ENCODE results near the gene SPACA9. TPM values are rescaled to one million over a fixed set of nuclear protein-coding genes. Genes with fewer than 3 reads are reported as not detected.

The SPACA9 gene
- polyA plus RNA-seq, 3 donors: 0.28 to 0.95 (median 0.57) TPM

DNA sequence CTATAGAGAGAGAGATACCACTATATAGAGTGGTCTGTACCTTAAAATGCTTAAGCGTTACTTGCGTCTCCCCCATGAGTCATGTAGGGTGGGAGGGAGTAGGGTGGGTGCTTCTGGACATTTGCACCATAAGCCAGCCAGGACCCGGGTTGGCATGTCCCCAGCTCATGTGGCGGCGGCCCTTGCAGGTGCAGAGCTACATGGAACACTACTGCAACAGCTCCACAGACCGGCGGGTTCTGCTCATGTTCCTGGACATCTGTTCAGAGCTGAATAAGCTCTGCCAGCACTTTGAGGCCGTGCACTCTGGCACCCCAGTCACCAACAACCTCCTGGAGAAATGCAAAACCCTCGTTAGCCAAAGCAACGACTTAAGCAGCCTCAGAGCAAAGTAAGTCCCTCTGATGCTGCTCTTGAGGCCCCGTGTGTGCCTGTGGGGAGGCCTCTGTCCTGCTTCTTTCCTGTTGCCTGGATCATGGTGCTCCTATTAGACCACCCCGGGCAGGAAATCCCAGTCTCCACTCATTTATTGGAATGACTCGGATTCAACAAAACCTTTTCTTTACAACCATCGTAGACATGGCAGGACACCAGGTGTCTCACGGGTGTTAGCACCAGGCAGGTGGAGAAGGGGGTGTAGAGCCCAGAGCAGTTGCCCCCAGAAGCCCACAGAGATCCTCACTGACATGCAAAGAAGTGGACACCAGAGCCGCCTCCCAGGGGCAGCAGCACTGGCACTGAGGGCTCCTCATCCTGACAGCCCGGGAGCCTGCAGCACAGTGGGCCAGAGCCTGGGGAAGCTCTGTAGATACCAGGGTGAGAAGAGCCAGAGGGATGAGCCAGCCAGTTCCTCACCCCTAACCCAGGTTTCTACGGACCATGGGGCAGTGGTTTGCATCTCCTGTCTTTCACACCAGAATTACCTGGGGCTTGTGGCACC is 8.8 kb downstream of the SPACA9 start:
- Mint-ChIP-seq H3K27ac (no peak overlapping the region), H3K9me3 (peaks cover 0 to 8% (median 5%) of the 10 kb centered on the region in 7 donors), H3K36me3 (peaks cover 0 to 3% of the 10 kb centered on the region in 2 donors), H3K4me1 (no peaks in the 10 kb centered on the region), H3K27me3 (ENCODE audit: low read depth in 3 of 3) (peaks cover 6 to 9% (median 7%) of the 10 kb centered on the region in 3 donors), H3K4me3 (no peak overlapping the region)
- Histone ChIP-seq H3K4me3 (replicated peaks in 1 of 3; ENCODE audit: low read depth in 2 of 3, low read length in 3 of 3) (no peak overlapping the region), H3K4me2 (replicated peaks; ENCODE audit: extremely low read depth, low read length, poor library complexity, severe bottlenecking) (no peak overlapping the region), H3K27me3 (ENCODE audit: control insufficient read depth in 2 of 2, insufficient read depth in 2 of 2, low read length in 2 of 2) (no peaks in the 10 kb centered on the region), H4K20me1 (ENCODE audit: insufficient read depth, low read length) (no peaks in the 10 kb centered on the region), H3K9me3 (replicated peaks in 1 of 2; ENCODE audit: control insufficient read depth in 1 of 2, insufficient read depth in 1 of 2, low read length in 2 of 2) (no peaks in the 10 kb centered on the region), H3K27ac (ENCODE audit: low read depth in 1 of 2, low read length in 2 of 2) (no peak overlapping the region), H3K4me1 (ENCODE audit: control insufficient read depth in 1 of 2, insufficient read depth in 2 of 2, low read length in 2 of 2) (no peaks in the 10 kb centered on the region), H2AFZ (ENCODE audit: insufficient read depth, low read depth, low read length, poor library complexity, severe bottlenecking) (no peak overlapping the region), H3K79me2 (ENCODE audit: insufficient read depth, low read length) (no peaks in the 10 kb centered on the region), H3K36me3 (replicated peaks in 1 of 2; ENCODE audit: control insufficient read depth in 1 of 2, insufficient read depth in 2 of 2, low read length in 2 of 2) (peaks cover 0 to 8% of the 10 kb centered on the region in 2 donors), H3K9ac (ENCODE audit: insufficient read depth, low read length, poor library complexity, severe bottlenecking) (no peak overlapping the region)
- intact Hi-C loops (cut with micrococcal nuclease): no loop called here
- 94% methylated on average over 14 of the region's 18 CpGs for WGBS (ENCODE audit: insufficient coverage)
- TF ChIP-seq, protein P1, sequence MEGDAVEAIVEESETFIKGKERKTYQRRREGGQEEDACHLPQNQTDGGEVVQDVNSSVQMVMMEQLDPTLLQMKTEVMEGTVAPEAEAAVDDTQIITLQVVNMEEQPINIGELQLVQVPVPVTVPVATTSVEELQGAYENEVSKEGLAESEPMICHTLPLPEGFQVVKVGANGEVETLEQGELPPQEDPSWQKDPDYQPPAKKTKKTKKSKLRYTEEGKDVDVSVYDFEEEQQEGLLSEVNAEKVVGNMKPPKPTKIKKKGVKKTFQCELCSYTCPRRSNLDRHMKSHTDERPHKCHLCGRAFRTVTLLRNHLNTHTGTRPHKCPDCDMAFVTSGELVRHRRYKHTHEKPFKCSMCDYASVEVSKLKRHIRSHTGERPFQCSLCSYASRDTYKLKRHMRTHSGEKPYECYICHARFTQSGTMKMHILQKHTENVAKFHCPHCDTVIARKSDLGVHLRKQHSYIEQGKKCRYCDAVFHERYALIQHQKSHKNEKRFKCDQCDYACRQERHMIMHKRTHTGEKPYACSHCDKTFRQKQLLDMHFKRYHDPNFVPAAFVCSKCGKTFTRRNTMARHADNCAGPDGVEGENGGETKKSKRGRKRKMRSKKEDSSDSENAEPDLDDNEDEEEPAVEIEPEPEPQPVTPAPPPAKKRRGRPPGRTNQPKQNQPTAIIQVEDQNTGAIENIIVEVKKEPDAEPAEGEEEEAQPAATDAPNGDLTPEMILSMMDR (IDR thresholded peaks at IDR 0.05): no peak
- no peak for DNase-seq

DNA sequence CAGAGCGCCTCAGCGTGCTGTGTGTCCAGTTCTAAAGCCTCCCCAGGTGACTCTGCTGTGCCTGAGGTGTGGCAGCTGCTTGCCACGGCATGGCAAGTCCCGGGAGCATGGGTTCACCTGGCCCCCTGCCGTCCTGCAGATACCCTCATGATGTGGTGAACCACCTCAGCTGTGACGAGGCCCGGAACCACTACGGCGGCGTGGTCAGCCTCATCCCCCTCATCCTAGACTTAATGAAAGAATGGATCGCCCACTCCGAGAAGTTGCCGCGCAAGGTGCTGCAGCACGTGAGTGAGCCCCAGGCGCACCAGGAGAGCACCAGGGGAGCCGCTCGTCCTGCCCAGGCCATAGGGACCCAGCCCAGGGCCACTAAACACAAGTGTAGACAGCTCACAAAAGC is 9.5 kb downstream of the SPACA9 start:
- H3K27ac Mint-ChIP-seq: no peak overlapping the region
- Histone ChIP-seq H3K9me3 (replicated peaks in 1 of 2; ENCODE audit: control insufficient read depth in 1 of 2, insufficient read depth in 1 of 2, low read length in 2 of 2) (no peaks in the 10 kb centered on the region), H3K27me3 (ENCODE audit: control insufficient read depth in 2 of 2, insufficient read depth in 2 of 2, low read length in 2 of 2) (no peaks in the 10 kb centered on the region), H3K36me3 (replicated peaks in 1 of 2; ENCODE audit: control insufficient read depth in 1 of 2, insufficient read depth in 2 of 2, low read length in 2 of 2) (peaks cover 0 to 15% of the 10 kb centered on the region in 2 donors), H4K20me1 (ENCODE audit: insufficient read depth, low read length) (no peaks in the 10 kb centered on the region), H3K79me2 (ENCODE audit: insufficient read depth, low read length) (no peaks in the 10 kb centered on the region), H3K27ac (ENCODE audit: low read depth in 1 of 2, low read length in 2 of 2) (no peak overlapping the region), H3K9ac (ENCODE audit: insufficient read depth, low read length, poor library complexity, severe bottlenecking) (no peak overlapping the region), H3K4me2 (replicated peaks; ENCODE audit: extremely low read depth, low read length, poor library complexity, severe bottlenecking) (no peak overlapping the region), H3K4me3 (replicated peaks in 1 of 3; ENCODE audit: low read depth in 2 of 3, low read length in 3 of 3) (no peak overlapping the region), H2AFZ (ENCODE audit: insufficient read depth, low read depth, low read length, poor library complexity, severe bottlenecking) (no peak overlapping the region), H3K4me1 (ENCODE audit: control insufficient read depth in 1 of 2, insufficient read depth in 2 of 2, low read length in 2 of 2) (no peaks in the 10 kb centered on the region)
- TF ChIP-seq, protein P1 (IDR thresholded peaks at IDR 0.05): no peak
- no peaks in the 10 kb centered on the region for H3K4me1 Mint-ChIP-seq
- DNase-seq: no peak
- H3K36me3 Mint-ChIP-seq: peaks cover 6 to 10% of the 10 kb centered on the region in 2 donors
- H3K9me3 Mint-ChIP-seq: peaks cover 0 to 8% (median 5%) of the 10 kb centered on the region in 7 donors
- 96% methylated on average over 18 of the region's 18 CpGs for WGBS (ENCODE audit: insufficient coverage)
- H3K4me3 Mint-ChIP-seq: no peak overlapping the region
- H3K27me3 Mint-ChIP-seq (ENCODE audit: low read depth in 3 of 3): peaks cover under 1 to 9% (median 7%) of the 10 kb centered on the region in 3 donors
- intact Hi-C loops (cut with micrococcal nuclease): no loop called here
